Measurements from ENCODE around the gene C17orf67. TPM values are rescaled to one million over a fixed set of nuclear protein-coding genes. Genes with fewer than 3 reads are reported as not detected.

C17orf67 gene
- total RNA-seq, 3 donors from 2014 or later = 0.48 to 2.3 (median 2.0) TPM

DNA sequence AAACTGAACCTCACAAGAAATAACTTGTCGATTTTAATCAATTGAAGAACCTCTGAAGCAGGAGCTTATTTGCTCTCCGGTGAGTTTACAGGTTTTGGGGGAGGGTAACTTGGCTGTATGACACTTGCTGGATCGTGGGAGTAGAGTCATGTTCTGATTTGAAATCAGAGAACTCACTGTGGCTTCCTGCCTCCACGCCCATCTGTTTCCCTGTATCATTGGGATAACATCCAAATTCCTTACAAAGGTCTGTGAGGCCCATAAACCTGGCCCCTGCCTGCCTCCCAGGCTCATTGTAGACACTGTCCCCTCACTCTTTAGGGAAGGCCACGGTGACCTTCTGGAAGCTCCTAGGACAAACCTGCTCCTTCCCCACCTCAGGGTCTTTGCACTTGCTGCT lies 48.3 kb downstream of the C17orf67 start:
- intact Hi-C loops (cut with DNase I; ENCODE audit: low total_unique reads) = no loop called here
- Histone ChIP-seq H3K4me1 (no peaks in the 10 kb centered on the region), H3K4me3 (no peak overlapping the region), H3K27me3 (no peaks in the 10 kb centered on the region), H3K36me3 (no peaks in the 10 kb centered on the region), H3K27ac (no peak overlapping the region), H3K9me3 (no peaks in the 10 kb centered on the region)
- no peak for DNase-seq (ENCODE audit: low spot score in 2 of 2)
- TF ChIP-seq, protein P1, sequence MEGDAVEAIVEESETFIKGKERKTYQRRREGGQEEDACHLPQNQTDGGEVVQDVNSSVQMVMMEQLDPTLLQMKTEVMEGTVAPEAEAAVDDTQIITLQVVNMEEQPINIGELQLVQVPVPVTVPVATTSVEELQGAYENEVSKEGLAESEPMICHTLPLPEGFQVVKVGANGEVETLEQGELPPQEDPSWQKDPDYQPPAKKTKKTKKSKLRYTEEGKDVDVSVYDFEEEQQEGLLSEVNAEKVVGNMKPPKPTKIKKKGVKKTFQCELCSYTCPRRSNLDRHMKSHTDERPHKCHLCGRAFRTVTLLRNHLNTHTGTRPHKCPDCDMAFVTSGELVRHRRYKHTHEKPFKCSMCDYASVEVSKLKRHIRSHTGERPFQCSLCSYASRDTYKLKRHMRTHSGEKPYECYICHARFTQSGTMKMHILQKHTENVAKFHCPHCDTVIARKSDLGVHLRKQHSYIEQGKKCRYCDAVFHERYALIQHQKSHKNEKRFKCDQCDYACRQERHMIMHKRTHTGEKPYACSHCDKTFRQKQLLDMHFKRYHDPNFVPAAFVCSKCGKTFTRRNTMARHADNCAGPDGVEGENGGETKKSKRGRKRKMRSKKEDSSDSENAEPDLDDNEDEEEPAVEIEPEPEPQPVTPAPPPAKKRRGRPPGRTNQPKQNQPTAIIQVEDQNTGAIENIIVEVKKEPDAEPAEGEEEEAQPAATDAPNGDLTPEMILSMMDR (IDR thresholded peaks at IDR 0.05) = no peak
- TF ChIP-seq POLR2AphosphoS5 (IDR thresholded peaks at IDR 0.05) = no peak
- TF ChIP-seq POLR2A (IDR thresholded peaks at IDR 0.05) = no peak

DNA sequence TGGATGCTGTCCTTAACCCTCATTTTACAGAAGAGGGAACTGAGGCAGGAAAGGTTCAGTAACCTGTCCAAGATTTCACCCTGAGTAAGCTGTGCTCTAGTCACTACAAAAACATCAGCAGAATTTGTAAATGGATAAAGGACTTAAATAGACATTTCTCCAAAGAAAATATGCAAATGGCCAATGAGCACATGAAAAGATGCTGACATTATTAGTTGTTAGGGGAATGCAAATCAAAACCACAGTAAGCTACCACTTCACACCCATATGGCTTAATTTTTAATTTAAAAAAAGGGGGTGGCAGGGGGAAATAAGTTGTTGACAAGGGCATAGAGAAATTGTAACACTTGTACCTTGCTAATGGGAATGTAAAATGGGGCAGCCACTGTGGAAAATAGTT lies 51.4 kb downstream of the C17orf67 start:
- H3K9me3 ChIP-seq = no peaks in the 10 kb centered on the region
- intact Hi-C loops (cut with DNase I; ENCODE audit: low total_unique reads) = no loop called here

DNA sequence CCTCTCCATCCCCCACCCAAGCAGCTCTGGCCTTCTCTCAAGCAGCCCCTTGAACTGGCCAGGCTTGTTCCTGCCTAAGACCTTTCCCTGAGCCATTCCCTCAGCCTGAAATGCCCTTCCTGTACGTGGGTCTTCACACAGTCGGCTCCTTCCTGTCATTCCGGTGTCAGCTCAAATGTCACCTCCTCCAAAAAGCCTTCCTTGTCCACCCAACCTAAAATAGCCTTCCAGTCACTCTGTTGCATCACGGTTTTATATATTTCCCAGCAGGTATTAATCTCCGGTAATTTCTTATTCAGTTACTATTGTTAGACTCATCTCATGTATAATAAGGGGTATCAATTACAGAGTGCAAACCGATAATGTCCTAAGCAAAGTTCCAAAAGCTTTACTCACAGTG lies 51.8 kb downstream of the C17orf67 start:
- Histone ChIP-seq H3K27ac (no peak overlapping the region), H3K9me3 (no peaks in the 10 kb centered on the region), H3K36me3 (no peaks in the 10 kb centered on the region), H3K4me1 (no peaks in the 10 kb centered on the region), H3K4me3 (no peak overlapping the region), H3K27me3 (peaks cover 0 to 10% of the 10 kb centered on the region in 2 donors)
- no peak for TF ChIP-seq POLR2A (IDR thresholded peaks at IDR 0.05)
- TF ChIP-seq POLR2AphosphoS5 (IDR thresholded peaks at IDR 0.05) = no peak
- TF ChIP-seq, protein P1 (IDR thresholded peaks at IDR 0.05) = no peak
- intact Hi-C loops (cut with DNase I; ENCODE audit: low total_unique reads) = no loop called here
- DNase-seq (ENCODE audit: low spot score in 2 of 2) = no peak

More for the DNA sequence above, 51.4 kb downstream of the C17orf67 start:
- Histone ChIP-seq H3K27ac (no peak overlapping the region), H3K4me3 (no peak overlapping the region), H3K4me1 (no peaks in the 10 kb centered on the region), H3K27me3 (peaks cover 0 to 10% of the 10 kb centered on the region in 2 donors), H3K36me3 (no peaks in the 10 kb centered on the region)
- no peak for TF ChIP-seq POLR2AphosphoS5 (IDR thresholded peaks at IDR 0.05)
- TF ChIP-seq, protein P1 (IDR thresholded peaks at IDR 0.05) = no peak
- TF ChIP-seq POLR2A (IDR thresholded peaks at IDR 0.05) = no peak
- DNase-seq (ENCODE audit: low spot score in 2 of 2) = no peak

DNA sequence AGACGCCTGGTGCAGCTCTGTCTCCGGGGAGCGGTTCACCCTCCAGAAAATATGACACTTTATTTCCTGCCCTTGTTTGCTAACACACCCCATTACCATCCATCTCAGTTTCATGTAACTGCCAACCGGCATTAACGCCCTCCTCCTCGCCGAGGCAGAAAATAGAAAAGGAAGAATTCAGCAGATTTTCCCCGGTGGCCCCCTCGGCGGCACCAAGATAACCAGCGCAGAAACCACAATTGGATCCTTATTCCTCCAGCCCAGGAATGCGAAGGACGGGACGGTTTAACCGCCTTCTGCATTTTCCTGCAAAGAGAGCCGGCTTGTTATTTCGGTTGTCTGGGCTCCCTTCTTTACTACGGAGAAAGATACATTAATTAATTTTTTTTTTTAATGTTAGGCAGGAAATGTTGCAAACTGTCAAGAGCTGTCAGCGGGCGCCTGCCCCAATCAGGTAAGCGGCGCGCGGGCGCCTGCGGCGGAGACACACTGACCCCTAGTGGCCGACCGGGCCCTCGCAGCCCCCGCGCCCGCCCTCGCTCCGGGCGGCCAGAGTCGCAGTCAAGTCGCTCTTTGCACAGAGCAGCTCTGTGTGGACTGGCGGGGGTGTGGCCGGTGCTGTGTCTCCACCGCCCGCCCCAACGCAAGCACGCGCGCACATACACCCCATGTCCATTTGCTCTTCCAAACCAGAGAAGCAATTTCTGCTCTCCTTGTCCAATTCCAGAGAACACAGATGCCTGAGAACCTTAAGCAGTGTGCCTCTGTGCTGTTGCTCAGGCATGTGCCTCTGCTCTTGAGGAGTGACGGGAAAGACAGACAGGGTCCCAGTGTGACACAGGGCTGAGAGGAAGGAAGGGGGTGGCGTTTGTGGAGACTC lies 53.6 kb downstream of the C17orf67 start:
- intact Hi-C loops (cut with DNase I; ENCODE audit: low total_unique reads) = no loop called here
- TF ChIP-seq, protein P1 (IDR thresholded peaks at IDR 0.05) = peak; percentile 65 to 88 (median 86)
- TF ChIP-seq POLR2AphosphoS5 (IDR thresholded peaks at IDR 0.05) (no peak), POLR2A (IDR thresholded peaks at IDR 0.05) (no peak)
- H3K27me3 ChIP-seq = peaks cover 0 to 10% of the 10 kb centered on the region in 2 donors

DNA sequence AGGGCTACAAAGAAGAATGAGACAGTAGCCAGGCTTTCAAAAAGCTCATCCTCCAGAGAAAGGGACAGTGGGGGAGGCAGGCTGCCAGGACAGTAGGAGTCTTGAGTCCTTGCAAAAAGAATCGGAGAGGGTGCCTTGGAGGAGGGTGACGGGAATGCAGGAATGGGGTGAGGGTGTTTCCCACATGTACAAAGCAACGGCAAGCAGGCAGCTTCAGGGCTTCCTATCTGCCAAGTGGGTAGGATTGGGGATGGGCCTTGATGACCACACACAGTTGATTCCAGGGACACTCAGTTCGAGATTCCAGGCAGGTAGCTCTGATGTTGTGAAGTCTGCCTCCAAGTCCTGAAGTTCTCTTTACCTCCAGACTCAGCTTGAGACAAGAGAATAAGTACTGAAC lies 54.4 kb downstream of the C17orf67 start:
- DNase-seq (ENCODE audit: low spot score in 2 of 2) = no peak
- Histone ChIP-seq H3K4me1 (no peaks in the 10 kb centered on the region), H3K27ac (no peak overlapping the region), H3K9me3 (no peaks in the 10 kb centered on the region), H3K36me3 (no peaks in the 10 kb centered on the region), H3K27me3 (peaks cover 0 to 10% of the 10 kb centered on the region in 2 donors), H3K4me3 (no peak overlapping the region)
- TF ChIP-seq POLR2AphosphoS5 (IDR thresholded peaks at IDR 0.05) = no peak
- TF ChIP-seq, protein P1 (IDR thresholded peaks at IDR 0.05) = no peak
- intact Hi-C loops (cut with DNase I; ENCODE audit: low total_unique reads) = no loop called here

More for the DNA sequence above, 53.6 kb downstream of the C17orf67 start:
- Histone ChIP-seq H3K4me1 (no peaks in the 10 kb centered on the region), H3K36me3 (no peaks in the 10 kb centered on the region), H3K27ac (no peak overlapping the region), H3K9me3 (no peaks in the 10 kb centered on the region), H3K4me3 (peak overlapping the region; percentile 20 to 60 (median 32))
- peak; percentile 70 to 84 for DNase-seq (ENCODE audit: low spot score in 2 of 2)
